ENCODE results near the gene UBE2A.

DNA sequence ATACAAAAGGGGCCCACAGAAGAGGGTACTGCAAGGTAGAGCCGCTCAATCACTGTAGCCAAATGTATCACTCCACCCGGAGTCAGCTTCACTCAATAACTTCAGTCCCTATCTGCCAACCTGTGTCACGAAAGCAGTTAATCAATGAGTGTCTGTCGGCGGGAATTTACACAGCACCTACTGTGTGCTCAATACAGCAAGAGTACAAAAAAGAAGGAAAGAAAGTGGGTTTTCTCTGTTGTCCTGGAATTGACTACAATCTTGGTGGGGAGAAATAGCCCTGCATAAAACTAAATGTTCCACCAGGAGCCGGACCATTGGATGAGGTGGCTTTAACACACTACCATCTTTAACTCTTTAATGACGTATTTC lies 32.6 kb downstream of the UBE2A start:
- TF ChIP-seq POLR2A (IDR thresholded peaks at IDR 0.05; ENCODE audit: low read depth, low read length) (no peak), POLR2AphosphoS5 (IDR thresholded peaks at IDR 0.05; ENCODE audit: low read depth, low read length) (no peak), SPI1 (IDR thresholded peaks at IDR 0.05; ENCODE audit: low read depth, low read length) (no peak), TAF1 (IDR thresholded peaks at IDR 0.05; ENCODE audit: low read depth, low read length) (no peak), POU2F2 (IDR thresholded peaks at IDR 0.05; ENCODE audit: low read depth, low read length) (no peak), PAX5 (IDR thresholded peaks at IDR 0.05; ENCODE audit: insufficient read depth, low read length, severe bottlenecking) (no peak)

Data from GM12891 (cell line).